Testis (tissue), 2 donors: ENCODE data around the gene RYR3.

ENCODE experiments used
- POLR2A ChIP-seq: fragments of 450-650 bp; IDR thresholded peaks from one replicate; pipeline ENCODE4 v1.6.1; 2017; ENCODE audit warnings: antibody characterized with exemption, mild to moderate bottlenecking, moderate library complexity
- TF ChIP-seq, protein P1 (sequence below), 3 experiments: fragments of 450-650 bp in 2 of 3; fragments of 200-600 bp in 1 of 3; sonication (generic) in 1 of 3; IDR thresholded peaks; one replicate each; pipeline ENCODE4 v1.5.1; 2016 to 2019; ENCODE audit warnings: antibody characterized with exemption in 3 of 3, mild to moderate bottlenecking in 2 of 3, moderate library complexity in 1 of 3

DNA sequence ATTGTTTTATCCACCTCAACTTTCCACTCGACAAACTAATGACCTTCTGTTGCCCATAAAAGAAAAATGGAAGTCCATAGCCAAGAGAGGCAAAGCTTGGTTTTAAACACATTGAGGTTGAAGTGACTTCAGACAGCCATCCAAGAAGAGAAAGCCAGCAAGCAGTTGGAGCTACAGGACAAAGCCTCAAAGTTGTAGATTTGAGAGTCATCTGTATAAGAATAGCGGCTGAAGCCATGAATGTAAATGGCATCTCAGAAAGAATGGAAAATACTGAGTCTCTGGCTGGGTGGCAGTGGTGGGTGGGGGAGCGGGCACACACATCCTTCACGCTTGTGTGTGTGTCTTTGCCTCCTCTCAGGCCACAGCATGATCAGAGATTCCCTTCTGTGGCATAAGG is 533.4 kb downstream of the RYR3 start:
- TF ChIP-seq, protein P1, sequence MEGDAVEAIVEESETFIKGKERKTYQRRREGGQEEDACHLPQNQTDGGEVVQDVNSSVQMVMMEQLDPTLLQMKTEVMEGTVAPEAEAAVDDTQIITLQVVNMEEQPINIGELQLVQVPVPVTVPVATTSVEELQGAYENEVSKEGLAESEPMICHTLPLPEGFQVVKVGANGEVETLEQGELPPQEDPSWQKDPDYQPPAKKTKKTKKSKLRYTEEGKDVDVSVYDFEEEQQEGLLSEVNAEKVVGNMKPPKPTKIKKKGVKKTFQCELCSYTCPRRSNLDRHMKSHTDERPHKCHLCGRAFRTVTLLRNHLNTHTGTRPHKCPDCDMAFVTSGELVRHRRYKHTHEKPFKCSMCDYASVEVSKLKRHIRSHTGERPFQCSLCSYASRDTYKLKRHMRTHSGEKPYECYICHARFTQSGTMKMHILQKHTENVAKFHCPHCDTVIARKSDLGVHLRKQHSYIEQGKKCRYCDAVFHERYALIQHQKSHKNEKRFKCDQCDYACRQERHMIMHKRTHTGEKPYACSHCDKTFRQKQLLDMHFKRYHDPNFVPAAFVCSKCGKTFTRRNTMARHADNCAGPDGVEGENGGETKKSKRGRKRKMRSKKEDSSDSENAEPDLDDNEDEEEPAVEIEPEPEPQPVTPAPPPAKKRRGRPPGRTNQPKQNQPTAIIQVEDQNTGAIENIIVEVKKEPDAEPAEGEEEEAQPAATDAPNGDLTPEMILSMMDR (IDR thresholded peaks at IDR 0.05) = no peak
- TF ChIP-seq POLR2A = no peak
